Gastroesophageal sphincter (tissue), 4 donors: ENCODE data around the gene GRN. TPM values are rescaled to one million over a fixed set of nuclear protein-coding genes. Genes with fewer than 3 reads are reported as not detected.

Experiments
- ATAC-seq: fragments of 150-250 bp; one replicate; pipeline ENCODE4 v1.9.1; 2016; ENCODE audit warnings: mild to moderate bottlenecking, moderate library complexity
- H3K27ac ChIP-seq, 4 donors: fragments of 200-600 bp; sonication (generic) in 3 of 4; 1 replicate in 3 of 4; 2 replicates in 1 of 4; pipeline ENCODE4 v1.5.1; 2016 to 2019
- H3K27me3 ChIP-seq: fragments of 200-600 bp; sonication (generic); one replicate; pipeline ENCODE4 v1.5.1; 2019
- H3K36me3 ChIP-seq, 2 donors: fragments of 200-600 bp; sonication (generic); one replicate each; pipeline ENCODE4 v1.5.1; 2019; ENCODE audit warnings: control low read depth in 1 of 2
- H3K4me1 ChIP-seq, 3 donors: fragments of 200-600 bp; sonication (generic); 1 replicate in 2 of 3; 2 replicates in 1 of 3; pipeline ENCODE4 v1.5.1; 2016 to 2019; ENCODE audit warnings: control low read depth in 2 of 3
- H3K4me3 ChIP-seq, 2 donors: fragments of 200-600 bp; sonication (generic); one replicate each; pipeline ENCODE4 v1.5.1; 2019; ENCODE audit warnings: mild to moderate bottlenecking in 1 of 2, moderate library complexity in 1 of 2
- H3K9me3 ChIP-seq, 3 donors: fragments of 200-600 bp; sonication (generic); one replicate each; pipeline ENCODE4 v1.5.1; 2017 to 2019; ENCODE audit warnings: control low read depth in 2 of 3
- EP300 ChIP-seq: sonication (generic); formaldehyde crosslinking; IDR thresholded peaks from one replicate; pipeline ENCODE4 v1.6.1; 2017; ENCODE audit warnings: antibody characterized with exemption, mild to moderate bottlenecking
- POLR2A ChIP-seq, 2 donors: fragments of 450-650 bp; IDR thresholded peaks; one replicate each; pipeline ENCODE4 v1.6.1; 2017; ENCODE audit warnings: antibody characterized with exemption in 2 of 2, mild to moderate bottlenecking in 2 of 2, moderate library complexity in 1 of 2
- POLR2AphosphoS5 ChIP-seq: sonication (generic); formaldehyde crosslinking; IDR thresholded peaks from one replicate; pipeline ENCODE4 v1.6.1; 2017; ENCODE audit warnings: antibody characterized with exemption
- whole genome bisulfite sequencing, 2 donors: methylation state at CpG; one replicate each; pipeline ENCODE4 v1.1.5; 2018; ENCODE audit warnings: low coverage in 1 of 2; 5-methylcytosine and 5-hydroxymethylcytosine counted together
- total RNA-seq, 4 donors: library from RNA; depleted of rRNA; stranded (reverse); fragments of >200 nt; gene quantifications; one replicate each; pipeline ENCODE4 v1.1.0, GENCODE V29; 2016
- TF ChIP-seq, protein P1 (sequence below), 4 experiments: fragments of 200-600 bp in 2 of 4; fragments of 450-650 bp in 2 of 4; sonication (generic) in 1 of 4; IDR thresholded peaks; one replicate each; pipeline ENCODE4 v1.5.1; 2017 to 2019; ENCODE audit warnings: antibody characterized with exemption in 4 of 4, mild to moderate bottlenecking in 2 of 4, moderate library complexity in 2 of 4

Gene GRN
- total RNA-seq, 4 donors from 2014 or later, result 108 to 237 (median 182) TPM

DNA sequence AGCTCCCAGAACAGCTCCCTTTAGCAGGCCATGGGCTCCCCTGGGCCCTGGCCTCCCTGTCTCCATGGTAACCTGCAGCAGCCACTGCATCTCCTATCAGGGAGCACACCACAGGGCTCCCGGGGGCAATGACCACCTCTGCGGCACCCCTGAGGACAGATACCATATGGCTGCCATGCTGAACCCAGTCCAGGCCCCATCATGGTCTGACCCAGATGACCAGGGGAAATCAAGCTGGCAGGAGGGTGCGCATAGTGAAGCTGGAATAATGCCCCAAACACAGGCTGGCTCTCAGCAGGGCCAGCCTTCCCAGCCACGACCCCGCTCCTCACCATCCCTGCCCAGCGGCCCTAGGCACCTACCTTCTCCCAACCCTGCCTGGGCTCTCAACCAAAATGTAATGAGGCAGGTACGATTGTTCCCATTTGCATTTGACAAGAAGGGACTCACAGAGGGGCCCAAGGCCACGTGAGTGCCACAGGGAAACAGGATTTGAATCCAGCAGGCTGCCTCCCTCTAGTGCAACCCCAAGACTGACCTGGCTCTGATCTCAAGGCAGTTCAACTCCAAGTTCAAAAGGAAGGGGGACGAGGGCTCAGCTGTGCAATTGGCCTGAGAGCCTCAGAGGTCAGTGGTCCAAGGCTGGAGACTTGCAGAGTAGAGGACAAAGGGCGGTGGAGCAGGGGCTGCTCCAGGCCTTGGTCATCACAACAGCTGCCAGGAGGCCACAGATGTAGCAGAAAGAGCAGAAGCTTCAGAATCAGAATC lies 34.3 kb upstream of the GRN start:
- H3K4me1 ChIP-seq, result peaks cover 0 to 38% (median 23%) of the 10 kb centered on the region in 3 donors
- no peaks in the 10 kb centered on the region for H3K9me3 ChIP-seq
- no peaks in the 10 kb centered on the region for H3K36me3 ChIP-seq
- no peak overlapping the region for H3K27ac ChIP-seq
- H3K4me3 ChIP-seq, result no peak overlapping the region
- ATAC-seq, result no peak
- peaks cover 37% of the 10 kb centered on the region for H3K27me3 ChIP-seq
- TF ChIP-seq EP300 (no peak), POLR2AphosphoS5 (no peak), POLR2A (IDR thresholded peaks at IDR 0.05) (no peak)
- WGBS, 2 donors, result 60 to 68% methylated on average over 1 to 2 of the region's 10 CpGs

DNA sequence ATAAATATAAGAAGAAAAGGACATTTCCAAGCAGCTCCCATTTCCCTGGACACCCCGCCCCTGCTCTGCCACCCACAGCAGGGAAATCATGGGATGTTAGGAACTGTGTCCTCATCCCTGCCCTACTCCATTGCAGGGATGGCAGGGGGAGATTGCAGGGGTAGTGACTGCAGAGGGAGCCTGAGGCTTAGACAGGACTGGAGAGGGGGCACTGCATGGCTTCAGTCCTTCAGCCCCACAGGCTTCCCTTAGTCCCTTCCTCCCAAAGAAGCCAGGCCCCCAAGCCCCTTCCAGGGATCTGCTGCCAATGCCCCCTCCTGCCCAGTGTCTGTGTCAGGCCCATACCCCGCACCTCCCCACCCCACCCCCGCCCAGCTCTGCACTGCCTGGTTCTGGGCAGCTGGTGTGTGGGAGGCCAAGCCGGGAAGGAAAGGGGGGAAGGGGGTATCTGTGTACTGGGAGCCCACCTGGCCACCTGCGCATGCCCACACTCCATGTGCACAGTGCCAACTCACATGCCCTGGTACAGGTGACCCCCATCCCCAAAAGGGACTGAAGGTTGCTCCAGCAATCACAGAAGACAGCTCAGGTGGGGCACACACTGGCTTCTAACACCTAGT lies 33.4 kb upstream of the GRN start:
- no peak overlapping the region for H3K4me3 ChIP-seq
- WGBS, 2 donors, result no CpG with 5 or more reads among the region's 5 CpGs
- H3K27me3 ChIP-seq, result peaks cover 46% of the 10 kb centered on the region
- no peaks in the 10 kb centered on the region for H3K9me3 ChIP-seq
- no peak overlapping the region for H3K27ac ChIP-seq
- TF ChIP-seq POLR2A (IDR thresholded peaks at IDR 0.05), result no peak
- TF ChIP-seq, protein P1, sequence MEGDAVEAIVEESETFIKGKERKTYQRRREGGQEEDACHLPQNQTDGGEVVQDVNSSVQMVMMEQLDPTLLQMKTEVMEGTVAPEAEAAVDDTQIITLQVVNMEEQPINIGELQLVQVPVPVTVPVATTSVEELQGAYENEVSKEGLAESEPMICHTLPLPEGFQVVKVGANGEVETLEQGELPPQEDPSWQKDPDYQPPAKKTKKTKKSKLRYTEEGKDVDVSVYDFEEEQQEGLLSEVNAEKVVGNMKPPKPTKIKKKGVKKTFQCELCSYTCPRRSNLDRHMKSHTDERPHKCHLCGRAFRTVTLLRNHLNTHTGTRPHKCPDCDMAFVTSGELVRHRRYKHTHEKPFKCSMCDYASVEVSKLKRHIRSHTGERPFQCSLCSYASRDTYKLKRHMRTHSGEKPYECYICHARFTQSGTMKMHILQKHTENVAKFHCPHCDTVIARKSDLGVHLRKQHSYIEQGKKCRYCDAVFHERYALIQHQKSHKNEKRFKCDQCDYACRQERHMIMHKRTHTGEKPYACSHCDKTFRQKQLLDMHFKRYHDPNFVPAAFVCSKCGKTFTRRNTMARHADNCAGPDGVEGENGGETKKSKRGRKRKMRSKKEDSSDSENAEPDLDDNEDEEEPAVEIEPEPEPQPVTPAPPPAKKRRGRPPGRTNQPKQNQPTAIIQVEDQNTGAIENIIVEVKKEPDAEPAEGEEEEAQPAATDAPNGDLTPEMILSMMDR (IDR thresholded peaks at IDR 0.05), result no peak
- no peak for TF ChIP-seq EP300
- TF ChIP-seq POLR2AphosphoS5, result no peak
- H3K4me1 ChIP-seq, result peaks cover 0 to 46% (median 24%) of the 10 kb centered on the region in 3 donors
- ATAC-seq, result no peak
- H3K36me3 ChIP-seq, result no peaks in the 10 kb centered on the region

DNA sequence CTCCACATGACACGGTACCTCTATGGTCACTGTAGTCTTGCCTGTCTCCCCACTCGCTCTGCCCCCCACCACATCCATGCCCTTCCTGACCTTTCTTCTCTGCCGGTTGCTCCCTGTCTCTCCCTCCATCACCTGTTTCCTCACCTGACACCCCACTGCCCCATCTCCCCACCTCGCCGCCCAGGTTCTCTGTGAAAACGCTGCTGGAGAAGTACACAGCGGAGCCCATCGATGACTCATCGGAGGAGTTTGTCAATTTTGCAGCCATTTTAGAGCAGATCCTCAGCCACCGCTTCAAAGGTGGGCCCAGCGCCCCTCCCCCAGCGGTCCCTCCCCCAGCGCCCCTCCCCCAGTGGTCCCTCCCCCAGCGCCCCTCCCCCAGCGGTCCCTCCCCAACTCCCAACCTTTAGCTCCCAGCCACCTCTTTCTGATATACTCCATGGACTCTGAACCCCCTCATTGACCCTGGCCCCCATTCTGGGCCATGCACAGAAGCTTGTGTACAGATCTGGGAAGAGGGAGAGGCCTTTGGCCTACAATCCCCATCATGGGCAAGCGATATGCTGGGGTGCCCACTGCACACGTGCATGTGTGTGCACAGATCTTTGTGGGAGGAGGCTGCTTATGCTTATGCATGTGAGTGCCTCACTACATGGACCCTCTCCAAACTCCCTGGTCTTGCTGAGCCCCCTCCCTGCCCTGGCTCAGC lies 32.6 kb upstream of the GRN start:
- Histone ChIP-seq H3K36me3 (no peaks in the 10 kb centered on the region), H3K4me1 (peaks cover 0 to 42% (median 22%) of the 10 kb centered on the region in 3 donors), H3K27ac (no peak overlapping the region), H3K27me3 (peaks cover 55% of the 10 kb centered on the region), H3K9me3 (no peaks in the 10 kb centered on the region), H3K4me3 (no peak overlapping the region)
- ATAC-seq, result no peak
- TF ChIP-seq POLR2A (IDR thresholded peaks at IDR 0.05) (no peak), EP300 (no peak), POLR2AphosphoS5 (no peak)
- TF ChIP-seq, protein P1 (IDR thresholded peaks at IDR 0.05), result no peak
- 63 to 64% methylated on average over 5 to 11 of the region's 17 CpGs for WGBS, 2 donors

DNA sequence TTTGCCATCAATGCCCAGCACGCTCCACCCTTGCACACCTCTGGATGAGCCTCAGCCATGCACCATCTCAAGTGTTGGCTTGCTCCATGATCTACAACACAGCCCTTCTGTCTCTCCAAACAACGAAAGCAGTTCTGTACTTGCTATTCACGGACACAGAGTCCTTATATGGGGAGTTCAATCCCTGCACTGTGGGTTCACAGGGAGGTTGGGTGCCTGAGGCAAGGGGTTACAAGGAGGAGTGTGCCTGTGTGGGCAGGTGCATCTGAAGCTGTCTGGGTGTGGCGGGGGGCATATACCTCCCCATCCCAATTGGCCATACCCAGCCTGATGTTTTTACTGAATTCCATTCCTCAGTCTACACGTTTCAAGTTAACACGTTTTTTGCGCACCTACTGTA lies 31.1 kb upstream of the GRN start:
- no peak for ATAC-seq
- 65 to 70% methylated on average over 3 to 5 of the region's 7 CpGs for WGBS, 2 donors

DNA sequence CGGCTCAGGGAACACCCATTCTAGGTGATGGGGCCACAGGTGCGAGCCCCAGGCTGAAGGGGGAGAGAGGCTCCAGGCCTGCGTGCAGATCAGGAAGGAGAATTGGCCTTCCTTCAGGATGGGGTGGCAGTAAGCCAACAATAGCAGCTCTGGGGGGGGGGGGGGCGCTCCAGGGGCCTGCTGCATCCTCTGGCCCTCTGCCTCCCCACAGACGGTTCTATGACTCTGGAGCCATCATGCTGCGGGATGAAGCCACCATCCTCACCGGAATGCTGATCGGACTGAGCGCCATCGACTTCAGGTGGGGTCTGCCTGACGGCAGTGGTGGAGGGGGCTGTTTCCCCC lies 30.6 kb upstream of the GRN start:
- ATAC-seq, result no peak
- H3K9me3 ChIP-seq, result no peaks in the 10 kb centered on the region
- no peak overlapping the region for H3K4me3 ChIP-seq
- peaks cover 60% of the 10 kb centered on the region for H3K27me3 ChIP-seq
- H3K36me3 ChIP-seq, result peaks cover 0 to 8% of the 10 kb centered on the region in 2 donors
- TF ChIP-seq, protein P1 (IDR thresholded peaks at IDR 0.05), result no peak
- no peak for TF ChIP-seq POLR2A (IDR thresholded peaks at IDR 0.05)
- no peak for TF ChIP-seq EP300
- no peak for TF ChIP-seq POLR2AphosphoS5
- peaks cover 0 to 22% (median 10%) of the 10 kb centered on the region in 3 donors for H3K4me1 ChIP-seq
- no CpG with 5 or more reads among the region's 11 CpGs for WGBS, 2 donors
- no peak overlapping the region for H3K27ac ChIP-seq

More for the DNA sequence above, 31.1 kb upstream of the GRN start:
- TF ChIP-seq POLR2AphosphoS5 (no peak), POLR2A (IDR thresholded peaks at IDR 0.05) (no peak), EP300 (no peak)
- TF ChIP-seq, protein P1 (IDR thresholded peaks at IDR 0.05), result no peak
- no peak overlapping the region for H3K27ac ChIP-seq
- peaks cover 0 to 27% (median 10%) of the 10 kb centered on the region in 3 donors for H3K4me1 ChIP-seq
- H3K4me3 ChIP-seq, result no peak overlapping the region
- no peaks in the 10 kb centered on the region for H3K9me3 ChIP-seq
- H3K36me3 ChIP-seq, result peaks cover 0 to 4% of the 10 kb centered on the region in 2 donors
- peaks cover 60% of the 10 kb centered on the region for H3K27me3 ChIP-seq
